Body of pancreas (tissue), 4 donors: ENCODE data around the gene GPR107.

Experiments used
- CTCF ChIP-seq, 7 experiments: fragments of 450-650 bp in 4 of 7; fragments of 200-600 bp in 3 of 7; sonication (generic) in 3 of 7; IDR thresholded peaks; one replicate each; pipeline ENCODE4 v1.5.1; 2016 to 2019; ENCODE audit warnings: antibody characterized with exemption in 7 of 7
- POLR2A ChIP-seq, 3 donors: fragments of 450-650 bp; IDR thresholded peaks; one replicate each; pipeline ENCODE4 v1.6.1; 2016; ENCODE audit warnings: antibody characterized with exemption in 3 of 3, mild to moderate bottlenecking in 2 of 3

GRCh38 chr9:130021123-130021522, 32.6 kb upstream of the GPR107 start:
- TF ChIP-seq CTCF (IDR thresholded peaks at IDR 0.05), result no peak
- TF ChIP-seq POLR2A (IDR thresholded peaks at IDR 0.05), result no peak
